Iris pigment epithelial cell (primary cell): Measurements from ENCODE around the gene EFCAB11.

Source experiments
- DNase-seq: peaks from one replicate; pipeline ENCODE4 v3.0.0-alpha.2; 2011; ENCODE audit warnings: low read depth

Gene EFCAB11

GRCh38 chr14:89956661-89957009 lies 2.1 kb upstream of the EFCAB11 start:
- DNase-seq = no peak

GRCh38 chr14:89955745-89956660 lies 1.5 kb upstream of the EFCAB11 start, which contains the start of gene TDP1:
TSS of gene TDP1 (plus strand) at chr14:89955927. CDS start at chr14:89963115, 7,188 bp downstream.
- peak; percentile 96 for DNase-seq

- DNase-seq = no peak
These were observed 653 bp upstream of the EFCAB11 start for GRCh38 chr14:89955022-89955744.

- no peak for DNase-seq
These were observed 928 bp downstream of the EFCAB11 start for GRCh38 chr14:89953602-89954001.

- no peak for DNase-seq
These were observed 2.0 kb downstream of the EFCAB11 start for GRCh38 chr14:89952576-89952975.

GRCh38 chr14:89947344-89947743 lies 7.2 kb downstream of the EFCAB11 start:
- no peak for DNase-seq

GRCh38 chr14:89941830-89942377 lies 12.6 kb downstream of the EFCAB11 start:
- no peak for DNase-seq

GRCh38 chr14:89936654-89937185 lies 17.8 kb downstream of the EFCAB11 start:
- DNase-seq = peak; percentile 22

GRCh38 chr14:89933002-89933401 lies 21.5 kb downstream of the EFCAB11 start:
- no peak for DNase-seq

- DNase-seq = peak; percentile 66
These were observed 27.2 kb downstream of the EFCAB11 start for GRCh38 chr14:89927186-89927865.

GRCh38 chr14:89926694-89927093 lies 27.8 kb downstream of the EFCAB11 start:
- peak; percentile 89 for DNase-seq

- DNase-seq = no peak
These were observed 30.3 kb downstream of the EFCAB11 start for GRCh38 chr14:89924268-89924667.

- DNase-seq = peak; percentile 96
These were observed 32.3 kb downstream of the EFCAB11 start for GRCh38 chr14:89922031-89922907.

- peak; percentile 38 for DNase-seq
These were observed 33.2 kb downstream of the EFCAB11 start for GRCh38 chr14:89921346-89921745.

- DNase-seq = peak; percentile 46
These were observed 34.5 kb downstream of the EFCAB11 start for GRCh38 chr14:89920056-89920455.

GRCh38 chr14:89918721-89919120 lies 35.8 kb downstream of the EFCAB11 start:
- DNase-seq = no peak

GRCh38 chr14:89915114-89915878 lies 39.2 kb downstream of the EFCAB11 start:
- peak; percentile 78 for DNase-seq

- DNase-seq = peak; percentile 98
These were observed 41.8 kb downstream of the EFCAB11 start for GRCh38 chr14:89912667-89913211.

GRCh38 chr14:89912221-89912620 lies 42.3 kb downstream of the EFCAB11 start:
- DNase-seq = no peak
